Type B pancreatic cell (in vitro differentiated cells): ENCODE results near the gene MRPL39. TPM values are rescaled to one million over a fixed set of nuclear protein-coding genes. Genes with fewer than 3 reads are reported as not detected.

Source experiments
- DNase-seq: peaks from one replicate; pipeline ENCODE4 v3.0.0; 2021; ENCODE audit warnings: mixed read lengths; ENCODE audit not compliant: unreplicated experiment; ENCODE audit errors: extremely low spot score
- H3K27ac Mint-ChIP-seq: 2 replicates; pipeline ENCODE4 v1.8.0; 2021; ENCODE audit warnings: mild to moderate bottlenecking, mixed read lengths
- H3K27me3 Mint-ChIP-seq: 2 replicates; pipeline ENCODE4 v1.8.0; 2021; ENCODE audit warnings: mixed read lengths
- H3K36me3 Mint-ChIP-seq: 2 replicates; pipeline ENCODE4 v1.8.0; 2021; ENCODE audit warnings: mixed read lengths
- H3K4me1 Mint-ChIP-seq: one replicate; pipeline ENCODE4 v1.8.0; 2021; ENCODE audit warnings: mixed read lengths; ENCODE audit not compliant: unreplicated experiment
- H3K4me3 Mint-ChIP-seq: 2 replicates; pipeline ENCODE4 v1.8.0; 2021; ENCODE audit warnings: mild to moderate bottlenecking, mixed read lengths
- H3K9me3 Mint-ChIP-seq: 2 replicates; pipeline ENCODE4 v1.8.0; 2021; ENCODE audit warnings: mixed read lengths
- CTCF ChIP-seq: fragments of 200-600 bp; sonication (generic); conservative IDR thresholded peaks from 2 replicates; pipeline ENCODE4 v1.5.0; 2021; ENCODE audit warnings: antibody characterized with exemption, mild to moderate bottlenecking
- total RNA-seq: library from RNA; stranded (reverse); gene quantifications from 2 replicates; pipeline ENCODE4 v1.2.1, GENCODE V29; 2021; ENCODE audit warnings: low replicate concordance

The MRPL39 gene
- total RNA-seq, 1 donor from 2014 or later, result 36.3 TPM

GRCh38 chr21:25589887-25590286 lies 17.4 kb downstream of the MRPL39 start:
- TF ChIP-seq CTCF, result no peak
- no peak for DNase-seq
- H3K36me3 Mint-ChIP-seq, result peaks cover 43% of the 10 kb centered on the region
- no peaks in the 10 kb centered on the region for H3K27me3 Mint-ChIP-seq
- no peak overlapping the region for H3K27ac Mint-ChIP-seq
- H3K4me1 Mint-ChIP-seq, result no peaks in the 10 kb centered on the region
- H3K9me3 Mint-ChIP-seq, result no peaks in the 10 kb centered on the region
- no peak overlapping the region for H3K4me3 Mint-ChIP-seq

- Mint-ChIP-seq H3K4me1 (no peaks in the 10 kb centered on the region), H3K36me3 (peaks cover 30% of the 10 kb centered on the region), H3K27ac (no peak overlapping the region), H3K9me3 (no peaks in the 10 kb centered on the region), H3K27me3 (no peaks in the 10 kb centered on the region), H3K4me3 (no peak overlapping the region)
- TF ChIP-seq CTCF, result no peak
- no peak for DNase-seq
Measured at GRCh38 chr21:25586791-25587190, 20.5 kb downstream of the MRPL39 start.

GRCh38 chr21:25586326-25586725 lies 21.0 kb downstream of the MRPL39 start:
- no peak for TF ChIP-seq CTCF
- no peak for DNase-seq
- Mint-ChIP-seq H3K9me3 (no peaks in the 10 kb centered on the region), H3K4me3 (no peak overlapping the region), H3K27ac (no peak overlapping the region), H3K36me3 (peaks cover 30% of the 10 kb centered on the region), H3K27me3 (no peaks in the 10 kb centered on the region), H3K4me1 (no peaks in the 10 kb centered on the region)

- Mint-ChIP-seq H3K4me1 (no peaks in the 10 kb centered on the region), H3K27me3 (no peaks in the 10 kb centered on the region), H3K9me3 (no peaks in the 10 kb centered on the region), H3K27ac (no peak overlapping the region), H3K4me3 (no peak overlapping the region), H3K36me3 (peaks cover 26% of the 10 kb centered on the region)
- DNase-seq, result no peak
- TF ChIP-seq CTCF, result no peak
Measured at GRCh38 chr21:25584833-25585676, 22.2 kb downstream of the MRPL39 start.

- Mint-ChIP-seq H3K36me3 (peaks cover 15% of the 10 kb centered on the region), H3K27ac (no peak overlapping the region), H3K4me1 (no peaks in the 10 kb centered on the region), H3K27me3 (no peaks in the 10 kb centered on the region), H3K9me3 (no peaks in the 10 kb centered on the region), H3K4me3 (no peak overlapping the region)
- no peak for TF ChIP-seq CTCF
- DNase-seq, result no peak
Measured at GRCh38 chr21:25583370-25584130, 23.7 kb downstream of the MRPL39 start.
